ENCODE results near the gene C2CD3. TPM values are rescaled to one million over a fixed set of nuclear protein-coding genes. Genes with fewer than 3 reads are reported as not detected.

C2CD3 gene
- total RNA-seq, 3 donors from 2014 or later = 28.9 to 32.4 (median 29.8) TPM

DNA sequence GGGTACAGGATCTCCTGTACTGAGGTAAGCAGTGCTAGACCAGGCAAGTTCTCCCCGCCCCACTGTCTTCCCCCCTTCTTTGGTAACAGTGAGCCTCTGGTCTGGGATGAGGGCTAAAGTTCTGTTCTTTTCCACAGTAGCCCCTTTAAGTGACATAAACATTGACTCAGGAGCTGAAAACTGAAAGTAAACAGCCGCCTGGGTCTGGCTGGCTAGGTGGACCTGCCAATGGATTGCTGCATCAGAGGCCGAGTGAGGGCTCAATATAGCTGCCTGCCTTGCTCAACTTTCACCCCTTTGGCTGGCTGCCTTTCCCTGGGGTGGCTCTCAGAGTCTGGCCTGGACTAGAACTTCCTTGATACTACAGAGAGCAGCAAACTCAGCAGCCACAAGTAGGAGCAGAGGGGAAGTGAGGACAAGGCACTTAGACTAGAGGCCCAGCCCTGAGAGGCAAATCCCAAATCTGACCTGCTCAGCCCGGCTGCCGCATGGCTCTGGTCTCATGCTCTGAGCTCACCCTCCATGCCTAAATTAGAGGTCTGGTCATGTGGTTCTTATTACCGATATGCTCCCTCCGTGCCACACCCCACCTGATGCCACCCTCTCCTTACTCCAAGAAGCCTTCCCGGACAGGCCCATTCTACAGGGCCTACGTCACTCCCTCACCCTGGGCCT lies 152.3 kb downstream of the C2CD3 start:
- Mint-ChIP-seq H3K9me3 (no peaks in the 10 kb centered on the region), H3K36me3 (ENCODE audit: insufficient read depth) (peaks cover 23% of the 10 kb centered on the region), H3K4me1 (ENCODE audit: low read depth) (peaks cover 40% of the 10 kb centered on the region), H3K27me3 (ENCODE audit: low read depth) (no peaks in the 10 kb centered on the region), H3K4me3 (no peak overlapping the region)
- DNase-seq (no peak), ATAC-seq (no peak)

DNA sequence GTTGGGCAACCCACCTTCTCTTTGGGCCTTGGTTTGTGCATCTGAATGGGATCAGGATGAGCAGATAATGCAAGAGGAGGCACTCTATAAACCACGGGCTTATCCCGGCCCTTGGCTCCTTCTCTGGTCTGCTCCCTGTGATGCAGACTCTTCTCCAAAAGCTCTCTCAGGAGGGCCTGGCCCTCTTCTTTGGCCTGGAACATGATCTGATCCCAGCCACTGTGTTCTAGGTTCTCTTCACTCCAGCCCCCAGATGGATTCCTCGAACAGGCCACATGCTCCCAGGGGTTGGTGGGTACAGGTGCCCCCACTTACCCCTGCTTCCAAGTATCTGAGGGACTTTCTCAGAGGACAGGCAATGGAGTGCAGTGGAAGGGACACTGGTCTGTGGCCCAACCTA lies 153.2 kb downstream of the C2CD3 start:
- H3K9me3 Mint-ChIP-seq = no peaks in the 10 kb centered on the region
- DNase-seq = no peak
- peaks cover 45% of the 10 kb centered on the region for H3K4me1 Mint-ChIP-seq (ENCODE audit: low read depth)
- H3K36me3 Mint-ChIP-seq (ENCODE audit: insufficient read depth) = peaks cover 17% of the 10 kb centered on the region
- no peaks in the 10 kb centered on the region for H3K27me3 Mint-ChIP-seq (ENCODE audit: low read depth)
- ATAC-seq = no peak
- no peak overlapping the region for H3K4me3 Mint-ChIP-seq

DNA sequence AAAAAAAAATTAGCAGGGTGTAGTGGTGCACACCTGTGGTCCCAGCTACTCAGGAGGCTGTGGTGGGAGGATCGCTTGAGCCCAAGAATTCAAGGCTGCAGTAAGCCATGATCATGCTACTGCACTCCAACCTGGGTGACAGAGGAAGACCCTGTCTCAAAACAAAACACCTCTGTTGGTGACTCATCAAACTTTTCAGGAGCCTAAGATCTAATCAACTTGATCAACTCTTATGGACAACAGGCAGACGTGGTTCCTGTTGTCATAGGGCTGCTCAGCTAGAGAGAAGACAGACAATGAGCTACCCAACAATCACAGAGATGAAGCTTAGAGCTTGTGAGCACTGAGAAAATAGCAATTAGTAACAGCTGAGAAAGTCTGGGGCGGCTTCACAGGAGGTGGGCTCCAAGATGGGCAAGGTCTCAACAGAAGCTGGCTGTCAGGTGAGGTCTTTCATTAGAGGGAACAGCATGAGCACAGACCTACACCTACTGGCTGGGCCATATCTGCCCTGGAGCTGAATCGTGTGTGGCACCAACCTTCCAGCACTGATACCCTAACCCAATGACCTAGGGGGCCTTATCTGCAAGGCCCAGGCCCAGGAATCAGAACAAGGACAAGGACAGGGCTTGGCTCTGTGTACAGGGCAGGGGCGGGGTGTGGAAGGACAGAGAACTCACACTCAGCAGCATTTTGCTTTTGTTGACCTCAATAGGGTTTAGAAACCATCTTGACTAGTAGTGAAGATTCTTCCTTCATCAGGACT lies 154.7 kb downstream of the C2CD3 start:
- H3K4me3 Mint-ChIP-seq = no peak overlapping the region
- peaks cover 60% of the 10 kb centered on the region for H3K4me1 Mint-ChIP-seq (ENCODE audit: low read depth)
- H3K9me3 Mint-ChIP-seq = no peaks in the 10 kb centered on the region
- ATAC-seq (no peak), DNase-seq (no peak)
- H3K27me3 Mint-ChIP-seq (ENCODE audit: low read depth) = no peaks in the 10 kb centered on the region
- H3K36me3 Mint-ChIP-seq (ENCODE audit: insufficient read depth) = peaks cover 17% of the 10 kb centered on the region

DNA sequence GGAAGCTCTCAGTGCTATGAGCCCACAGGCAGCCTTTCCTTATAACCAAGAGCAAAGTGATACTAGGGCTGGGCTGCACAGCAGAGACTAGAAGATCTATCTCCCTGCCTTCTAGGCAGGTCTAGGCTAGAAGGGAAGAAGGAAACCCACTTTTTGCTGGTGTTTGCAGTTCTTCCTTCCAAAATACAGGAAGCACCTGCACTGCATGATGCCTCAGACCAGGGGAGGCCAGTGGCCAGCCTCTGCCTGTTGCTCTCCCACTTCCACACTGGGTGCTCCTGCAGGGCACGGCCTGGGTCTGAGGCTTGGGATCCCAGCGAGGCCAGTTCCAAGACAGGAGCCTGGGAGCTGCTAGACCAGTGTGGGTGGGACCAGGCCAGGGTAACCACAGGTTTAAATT lies 155.9 kb downstream of the C2CD3 start:
- DNase-seq = no peak
- no peak for ATAC-seq
- Mint-ChIP-seq H3K4me3 (no peak overlapping the region), H3K9me3 (no peaks in the 10 kb centered on the region), H3K27me3 (ENCODE audit: low read depth) (no peaks in the 10 kb centered on the region), H3K36me3 (ENCODE audit: insufficient read depth) (peaks cover 17% of the 10 kb centered on the region), H3K4me1 (ENCODE audit: low read depth) (peaks cover 72% of the 10 kb centered on the region)

DNA sequence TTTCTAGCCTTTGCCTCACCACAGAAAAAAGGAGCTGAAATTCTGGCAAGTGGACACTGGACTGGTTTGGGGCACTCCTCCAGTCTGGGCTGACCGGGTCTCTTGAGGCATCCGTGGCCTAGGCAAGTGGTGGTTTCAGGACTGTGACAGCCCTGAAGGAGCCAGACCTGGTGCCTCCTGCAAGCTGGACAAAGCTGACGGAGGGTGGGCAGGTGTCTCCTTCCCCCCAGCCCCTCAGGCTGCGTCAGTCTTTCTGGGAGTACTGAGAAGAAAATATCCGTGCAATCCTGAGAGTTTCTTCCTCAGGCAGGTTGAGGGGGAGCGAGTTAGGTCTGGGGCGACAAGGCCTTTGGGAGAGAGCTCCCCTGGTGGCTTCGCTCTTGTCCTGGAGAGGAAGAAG lies 157.7 kb downstream of the C2CD3 start:
- ATAC-seq (no peak), DNase-seq (no peak)
- H3K36me3 Mint-ChIP-seq (ENCODE audit: insufficient read depth) = peaks cover 17% of the 10 kb centered on the region
- H3K27me3 Mint-ChIP-seq (ENCODE audit: low read depth) = no peaks in the 10 kb centered on the region
- no peaks in the 10 kb centered on the region for H3K9me3 Mint-ChIP-seq
- H3K4me3 Mint-ChIP-seq = no peak overlapping the region
- H3K4me1 Mint-ChIP-seq (ENCODE audit: low read depth) = peaks cover 87% of the 10 kb centered on the region

DNA sequence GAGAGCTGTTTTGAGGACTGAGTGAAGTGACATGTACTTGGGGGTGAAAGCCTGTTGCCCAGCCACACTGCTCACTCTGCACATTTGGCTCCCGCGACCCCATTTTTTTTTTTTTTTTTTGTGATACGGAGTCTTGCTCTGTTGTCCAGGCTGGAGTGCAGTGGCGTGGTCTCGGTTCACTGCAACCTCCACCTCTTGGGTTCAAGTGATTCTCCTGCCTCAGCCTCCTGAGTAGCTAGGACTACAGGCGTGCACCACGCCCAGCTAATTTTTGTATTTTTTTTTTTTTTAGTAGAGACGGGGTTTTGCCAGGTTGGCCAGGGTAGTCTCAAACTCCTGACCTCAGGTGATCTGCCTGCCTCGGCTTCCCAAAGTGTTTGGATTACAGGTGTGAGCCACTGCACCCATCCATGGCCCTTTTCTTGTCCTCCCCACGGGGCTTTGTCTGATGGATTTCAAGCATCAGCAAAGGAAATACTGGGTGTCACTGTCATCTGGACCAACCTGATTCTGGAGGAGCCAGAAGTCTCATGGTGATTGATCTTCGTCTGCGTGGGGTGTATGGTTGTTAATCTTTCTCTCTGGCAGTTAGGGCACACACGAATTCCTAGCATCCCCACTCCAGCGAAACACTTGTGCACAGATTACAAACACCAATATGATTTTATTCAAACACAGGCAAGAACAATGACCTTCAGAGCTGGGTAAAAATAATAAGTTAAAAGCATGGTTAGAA lies 158.6 kb downstream of the C2CD3 start:
- DNase-seq = no peak
- no peak for ATAC-seq
- Mint-ChIP-seq H3K4me1 (ENCODE audit: low read depth) (peaks cover 94% of the 10 kb centered on the region), H3K36me3 (ENCODE audit: insufficient read depth) (peaks cover 16% of the 10 kb centered on the region), H3K27me3 (ENCODE audit: low read depth) (no peaks in the 10 kb centered on the region), H3K9me3 (no peaks in the 10 kb centered on the region), H3K4me3 (peak overlapping the region; percentile 38)

DNA sequence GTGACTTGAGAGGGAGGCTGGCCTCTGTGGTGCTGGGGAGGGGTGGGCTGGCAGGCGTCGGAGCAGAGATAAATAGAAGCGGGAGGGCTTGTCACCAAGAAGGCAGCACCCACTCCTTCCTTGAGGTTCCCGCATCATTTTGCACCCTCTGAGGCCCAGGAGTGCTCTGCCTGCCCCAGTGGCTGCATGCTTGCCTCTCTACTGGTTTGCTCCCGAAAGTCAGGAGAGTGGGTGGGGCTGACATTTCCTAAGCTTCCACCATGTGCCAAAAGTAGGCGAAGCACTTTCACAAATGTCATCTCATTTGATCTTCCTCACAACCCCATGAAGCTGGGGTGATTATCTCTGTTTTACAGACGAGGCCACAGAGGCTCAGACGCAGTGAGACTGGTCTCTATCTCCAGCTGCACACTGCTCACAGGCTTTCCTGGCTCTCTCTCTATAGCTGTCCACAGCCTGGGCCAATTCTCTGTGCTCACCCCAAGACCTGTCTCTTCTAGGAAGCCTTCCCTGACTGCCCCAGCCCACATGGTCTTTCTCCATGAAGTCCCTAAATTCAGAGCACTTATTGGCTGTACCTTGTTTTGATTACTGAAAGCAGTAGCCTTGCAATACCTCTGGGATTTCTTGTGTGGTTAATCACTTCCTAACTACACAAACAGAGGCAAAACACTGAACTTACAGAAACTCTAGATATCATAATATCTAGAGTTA lies 159.3 kb downstream of the C2CD3 start:
- peak; percentile 27 for DNase-seq
- Mint-ChIP-seq H3K36me3 (ENCODE audit: insufficient read depth) (peaks cover 9% of the 10 kb centered on the region), H3K4me1 (ENCODE audit: low read depth) (peaks cover 92% of the 10 kb centered on the region), H3K27me3 (ENCODE audit: low read depth) (no peaks in the 10 kb centered on the region), H3K4me3 (peak overlapping the region; percentile 11), H3K9me3 (no peaks in the 10 kb centered on the region)
- peak; percentile 76 to 77 for ATAC-seq

DNA sequence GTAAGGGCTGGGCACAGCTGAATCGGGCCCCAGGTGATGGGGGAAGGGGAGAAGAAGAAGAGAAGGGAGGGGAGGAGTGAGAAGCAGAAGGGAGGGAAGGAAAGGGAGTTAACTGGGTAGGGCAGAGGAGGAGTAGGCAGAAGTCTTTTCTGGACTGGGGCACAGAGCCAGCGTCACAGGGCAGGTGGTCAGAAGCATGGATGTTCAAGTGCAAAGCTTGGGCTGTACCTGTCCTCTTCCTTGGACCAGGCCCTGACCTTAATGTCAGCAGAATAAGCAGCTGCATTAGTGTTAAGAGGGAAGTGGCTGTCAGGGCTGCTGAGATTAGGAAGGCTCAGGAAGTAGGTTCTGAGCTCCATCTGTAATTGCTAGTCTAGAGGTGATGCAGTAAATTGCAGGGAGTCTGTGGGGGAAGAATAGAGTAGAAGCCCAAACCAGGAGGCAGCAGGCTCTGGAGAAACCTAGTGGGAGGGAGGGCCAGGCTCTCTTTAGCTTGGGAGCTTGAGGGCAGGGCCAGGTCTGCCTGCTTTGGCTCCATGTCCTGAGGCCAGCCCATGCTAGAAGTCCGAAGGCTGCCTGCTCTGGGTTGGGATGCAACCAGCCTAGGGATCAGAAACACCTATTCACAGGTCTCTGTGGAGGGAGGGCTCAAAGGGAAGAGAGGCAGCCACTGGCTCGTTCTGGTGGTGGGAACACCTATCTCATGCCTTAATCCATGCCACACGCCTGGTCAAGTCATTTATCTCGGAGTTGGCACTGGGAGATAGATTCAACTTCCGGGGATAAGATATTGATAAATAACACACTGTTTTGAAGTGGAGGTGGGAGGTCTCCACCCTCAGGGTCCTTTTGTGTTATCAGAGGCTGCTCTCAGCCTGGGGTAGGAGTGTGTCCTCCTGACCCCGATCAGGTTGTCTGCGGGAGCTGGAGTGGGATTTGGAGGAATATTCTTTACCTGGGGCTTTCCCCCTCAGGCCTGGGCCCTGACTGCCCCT lies 160.2 kb downstream of the C2CD3 start:
- H3K4me3 Mint-ChIP-seq = peak overlapping the region; percentile 16

DNA sequence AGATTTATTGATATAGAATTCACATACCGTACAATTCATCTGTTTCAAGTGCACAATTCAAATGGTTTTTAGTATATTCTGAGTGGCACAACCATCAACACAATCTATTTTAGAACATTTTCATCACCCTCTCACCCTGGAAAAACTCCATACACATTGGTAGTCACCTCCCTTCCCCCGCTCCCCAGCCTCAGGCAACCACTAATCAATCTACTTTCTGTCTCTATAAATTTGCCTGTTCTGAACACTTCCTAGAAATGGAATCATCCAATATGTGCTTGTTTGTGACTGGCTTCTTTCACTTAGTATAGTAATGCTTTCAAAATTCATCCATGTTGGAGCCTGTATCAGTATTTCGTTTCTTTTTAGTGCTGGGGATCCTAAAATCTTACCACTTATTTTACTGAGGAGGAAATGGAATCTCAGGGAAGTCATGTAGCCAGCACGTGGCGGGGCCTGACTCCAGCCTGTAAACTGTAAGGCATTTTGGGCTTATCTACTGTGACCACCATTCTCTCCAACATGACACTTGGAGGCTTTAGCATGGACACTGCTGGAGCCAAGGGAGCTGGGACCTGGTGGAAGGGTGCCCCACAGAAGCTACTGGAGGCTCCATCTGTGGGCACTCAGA lies 161.0 kb downstream of the C2CD3 start:
- Mint-ChIP-seq H3K27me3 (ENCODE audit: low read depth) (no peaks in the 10 kb centered on the region), H3K4me3 (peak overlapping the region; percentile 9), H3K36me3 (ENCODE audit: insufficient read depth) (no peaks in the 10 kb centered on the region), H3K9me3 (no peaks in the 10 kb centered on the region), H3K4me1 (ENCODE audit: low read depth) (peaks cover 93% of the 10 kb centered on the region)
- ATAC-seq (no peak), DNase-seq (no peak)

More for the DNA sequence above, 160.2 kb downstream of the C2CD3 start:
- Mint-ChIP-seq H3K27me3 (ENCODE audit: low read depth) (no peaks in the 10 kb centered on the region), H3K36me3 (ENCODE audit: insufficient read depth) (peaks cover 3% of the 10 kb centered on the region), H3K9me3 (no peaks in the 10 kb centered on the region), H3K4me1 (ENCODE audit: low read depth) (peaks cover 93% of the 10 kb centered on the region)
- no peak for DNase-seq
- no peak for ATAC-seq

DNA sequence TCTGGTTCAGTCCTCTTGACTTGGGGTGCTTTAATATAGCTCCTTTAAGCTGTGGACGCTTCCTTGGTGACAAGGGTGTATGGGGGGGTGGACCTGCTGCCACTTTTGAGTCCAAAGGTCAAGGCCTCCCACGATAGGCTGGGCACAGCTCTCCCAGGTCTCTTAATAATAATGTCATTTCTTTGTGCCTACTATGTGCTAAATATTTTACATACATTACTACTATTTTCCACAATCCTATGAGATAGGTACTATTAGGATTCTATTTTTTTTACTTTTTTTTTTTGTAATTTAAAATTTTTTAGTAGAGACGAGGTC lies 161.6 kb downstream of the C2CD3 start:
- H3K4me3 Mint-ChIP-seq = no peak overlapping the region
- no peaks in the 10 kb centered on the region for H3K27me3 Mint-ChIP-seq (ENCODE audit: low read depth)
- DNase-seq (no peak), ATAC-seq (no peak)
- no peaks in the 10 kb centered on the region for H3K36me3 Mint-ChIP-seq (ENCODE audit: insufficient read depth)
- peaks cover 93% of the 10 kb centered on the region for H3K4me1 Mint-ChIP-seq (ENCODE audit: low read depth)
- H3K9me3 Mint-ChIP-seq = no peaks in the 10 kb centered on the region

DNA sequence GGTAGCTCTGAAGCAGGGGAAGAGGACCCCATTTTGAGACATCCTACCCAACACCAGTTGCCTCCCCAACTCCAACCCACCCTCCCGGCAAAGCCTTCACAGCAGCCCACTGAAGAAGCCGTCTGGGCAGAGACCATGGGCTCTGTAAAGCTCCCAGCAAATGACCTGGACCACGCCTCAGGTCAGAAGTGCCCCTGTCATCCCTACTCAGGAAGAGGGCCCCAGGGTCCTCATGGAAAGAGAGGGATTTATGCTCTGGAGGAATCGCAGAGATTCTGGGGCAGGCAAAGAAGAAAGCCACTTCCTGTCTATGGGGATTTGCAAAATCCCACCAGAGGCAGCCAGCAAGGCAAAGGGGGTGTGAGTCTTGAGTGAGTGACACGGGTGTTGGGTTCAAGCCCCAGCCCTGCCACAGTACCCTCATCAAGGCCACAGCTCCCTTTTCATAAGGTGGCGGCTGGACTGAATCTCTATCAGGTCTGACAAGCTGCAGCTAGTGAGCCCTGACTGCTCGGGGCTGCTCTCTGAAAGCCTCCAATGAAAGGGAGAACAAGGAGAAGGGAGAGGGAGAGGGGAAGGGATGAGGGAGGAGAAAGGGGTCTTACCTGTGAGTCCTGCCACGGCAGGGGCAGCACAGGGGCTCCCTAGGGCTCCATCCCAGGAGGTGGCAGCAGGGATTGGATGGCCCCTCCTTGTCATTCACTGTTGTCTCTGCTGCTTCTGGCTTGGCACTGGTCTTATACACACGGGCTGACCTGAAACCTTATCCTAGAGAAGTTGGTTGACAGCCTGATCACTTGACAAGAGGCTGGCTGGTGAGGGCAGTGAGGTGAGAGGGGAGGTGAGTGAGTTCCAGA lies 162.2 kb downstream of the C2CD3 start, which contains the start of gene UCP3:
Gene UCP3 (minus strand): TSS at position 713 of the 857 bp plus-strand sequence. CDS start 2,043 bp downstream, outside the sequence.
- no peaks in the 10 kb centered on the region for H3K9me3 Mint-ChIP-seq
- peaks cover 2% of the 10 kb centered on the region for H3K36me3 Mint-ChIP-seq (ENCODE audit: insufficient read depth)
- H3K27me3 Mint-ChIP-seq (ENCODE audit: low read depth) = no peaks in the 10 kb centered on the region
- H3K4me3 Mint-ChIP-seq = peak within 1 kb of the TSS; percentile 9
- no peak for ATAC-seq
- H3K4me1 Mint-ChIP-seq (ENCODE audit: low read depth) = peaks cover 93% of the 10 kb centered on the region
- no peak for DNase-seq

DNA sequence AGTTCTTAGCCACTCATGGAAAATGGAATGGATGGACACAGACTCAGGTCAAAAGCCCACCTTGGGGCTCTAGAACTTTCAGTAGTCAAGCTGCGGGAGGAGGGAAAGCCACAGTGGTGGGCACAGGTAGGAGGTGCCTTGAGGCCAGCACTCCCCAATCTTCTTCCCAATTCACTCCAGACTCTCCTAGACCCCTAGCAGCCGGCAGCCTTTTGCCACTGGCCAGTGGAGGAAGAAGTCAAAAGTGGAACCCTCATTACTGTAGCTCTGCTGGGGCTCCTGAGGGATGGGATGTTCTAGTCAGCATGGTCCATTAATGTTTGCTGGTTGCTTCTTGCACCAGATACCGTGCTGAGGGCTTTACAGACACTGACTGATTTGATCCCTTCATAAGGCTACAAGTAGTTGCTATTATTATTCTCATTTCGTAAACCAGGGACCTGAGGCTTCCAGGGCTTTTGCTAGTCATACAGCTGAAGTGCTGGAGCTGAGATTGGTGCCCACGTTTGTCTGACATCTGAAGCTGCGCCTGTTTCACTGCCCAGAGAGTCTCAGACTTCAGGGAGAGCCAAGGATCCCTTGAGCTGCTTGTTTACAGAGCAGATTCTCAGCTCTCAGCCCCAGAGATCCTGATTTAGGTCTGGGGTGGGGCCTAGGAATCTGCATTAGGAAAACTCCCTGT lies 163.0 kb downstream of the C2CD3 start:
- peaks cover 8% of the 10 kb centered on the region for H3K36me3 Mint-ChIP-seq (ENCODE audit: insufficient read depth)
- H3K4me3 Mint-ChIP-seq = no peak overlapping the region
- no peaks in the 10 kb centered on the region for H3K9me3 Mint-ChIP-seq
- peaks cover 91% of the 10 kb centered on the region for H3K4me1 Mint-ChIP-seq (ENCODE audit: low read depth)
- no peaks in the 10 kb centered on the region for H3K27me3 Mint-ChIP-seq (ENCODE audit: low read depth)
- no peak for DNase-seq
- ATAC-seq = no peak
